H9 (cell line): ENCODE data around the gene FAM151A. TPM values are rescaled to one million over a fixed set of nuclear protein-coding genes. Genes with fewer than 3 reads are reported as not detected.

Source experiments
- DNase-seq: peaks from one replicate; pipeline ENCODE4 v3.0.0-alpha.2; 2017
- H2AFZ ChIP-seq: one replicate; pipeline ENCODE4 v1.6.1; 2013; ENCODE audit warnings: mild to moderate bottlenecking, low read length, control low read depth, moderate library complexity
- H2AK5ac ChIP-seq: 2 replicates; pipeline ENCODE4 v1.6.1; 2013; ENCODE audit warnings: low read length, control low read depth, mixed read lengths; ENCODE audit not compliant: insufficient read length
- H2BK120ac ChIP-seq: one replicate; pipeline ENCODE4 v1.6.1; 2013; ENCODE audit warnings: low read depth, mild to moderate bottlenecking, low read length, control low read depth, inconsistent platforms; ENCODE audit not compliant: poor library complexity, severe bottlenecking
- H2BK12ac ChIP-seq: 2 replicates; pipeline ENCODE4 v1.6.1; 2013; ENCODE audit warnings: low read length, control low read depth, mixed read lengths, low read depth; ENCODE audit not compliant: insufficient read length
- H2BK15ac ChIP-seq: 2 replicates; pipeline ENCODE4 v1.6.1; 2013; ENCODE audit warnings: low read depth, low read length, control low read depth
- H2BK20ac ChIP-seq: one replicate; pipeline ENCODE4 v1.6.1; 2013; ENCODE audit warnings: low read depth, mild to moderate bottlenecking, low read length, control low read depth, inconsistent platforms; ENCODE audit not compliant: poor library complexity, severe bottlenecking
- H2BK5ac ChIP-seq: 2 replicates; pipeline ENCODE4 v1.6.1; 2013; ENCODE audit warnings: low read length, control low read depth, mixed read lengths; ENCODE audit not compliant: insufficient read length
- H3K14ac ChIP-seq: 2 replicates; pipeline ENCODE4 v1.6.1; 2013; ENCODE audit warnings: low read length, control low read depth; ENCODE audit not compliant: insufficient read depth
- H3K18ac ChIP-seq: 2 replicates; pipeline ENCODE4 v1.6.1; 2013; ENCODE audit warnings: low read depth, mild to moderate bottlenecking, mixed read lengths, low read length, control low read depth; ENCODE audit not compliant: insufficient read length
- H3K23ac ChIP-seq: 2 replicates; pipeline ENCODE4 v1.6.1; 2013; ENCODE audit warnings: low read length, control low read depth, mixed read lengths, low read depth; ENCODE audit not compliant: insufficient read length
- H3K23me2 ChIP-seq: 2 replicates; pipeline ENCODE4 v1.6.1; 2013; ENCODE audit warnings: low read depth, mild to moderate bottlenecking, mixed read lengths, low read length, control low read depth; ENCODE audit not compliant: insufficient read length, poor library complexity, severe bottlenecking
- H3K27ac ChIP-seq: 2 replicates; pipeline ENCODE4 v1.5.1; 2013; ENCODE audit warnings: low read length, control low read depth, mixed read lengths, low read depth; ENCODE audit not compliant: insufficient read length
- H3K27me3 ChIP-seq: 2 replicates; pipeline ENCODE4 v1.6.1; 2013; ENCODE audit warnings: low read length, control low read depth, inconsistent platforms; ENCODE audit not compliant: insufficient read depth
- H3K4ac ChIP-seq: 2 replicates; pipeline ENCODE4 v1.6.1; 2013; ENCODE audit warnings: low read depth, mild to moderate bottlenecking, control low read depth, inconsistent platforms, low read length, moderate library complexity
- H3K4me1 ChIP-seq: 2 replicates; pipeline ENCODE4 v1.6.1; 2013; ENCODE audit warnings: low read length, control low read depth, inconsistent platforms; ENCODE audit not compliant: insufficient read depth
- H3K4me2 ChIP-seq: 2 replicates; pipeline ENCODE4 v1.6.1; 2013; ENCODE audit warnings: low read length, control low read depth, mixed read lengths; ENCODE audit not compliant: insufficient read length, insufficient read depth
- H3K56ac ChIP-seq: 2 replicates; pipeline ENCODE4 v1.6.1; 2013; ENCODE audit warnings: low read depth, mild to moderate bottlenecking, mixed read lengths, low read length, control low read depth; ENCODE audit not compliant: insufficient read length
- H3K79me1 ChIP-seq: 2 replicates; pipeline ENCODE4 v1.6.1; 2013; ENCODE audit warnings: low read depth, mild to moderate bottlenecking, moderate library complexity, low read length, control low read depth, inconsistent platforms; ENCODE audit not compliant: insufficient read depth, poor library complexity, severe bottlenecking
- H3K79me2 ChIP-seq: 2 replicates; pipeline ENCODE4 v1.6.1; 2013; ENCODE audit warnings: low read length, control low read depth, inconsistent platforms; ENCODE audit not compliant: insufficient read depth
- H3K9ac ChIP-seq: 2 replicates; pipeline ENCODE4 v1.6.1; 2013; ENCODE audit warnings: low read length, control low read depth, mixed read lengths; ENCODE audit not compliant: insufficient read length; ENCODE audit errors: extremely low read depth
- H3K9me3 ChIP-seq: one replicate; pipeline ENCODE4 v1.6.1; 2013; ENCODE audit warnings: low read depth, low read length, inconsistent platforms; ENCODE audit not compliant: control insufficient read depth
- H3T11ph ChIP-seq: one replicate; pipeline ENCODE4 v1.6.1; 2013; ENCODE audit warnings: mild to moderate bottlenecking, low read length, control low read depth, inconsistent platforms
- H4K20me1 ChIP-seq: one replicate; pipeline ENCODE4 v1.6.1; 2013; ENCODE audit not compliant: control insufficient read depth, insufficient read length, insufficient read depth
- H4K5ac ChIP-seq: 2 replicates; pipeline ENCODE4 v1.6.1; 2013; ENCODE audit warnings: low read depth, mild to moderate bottlenecking, mixed read lengths, low read length, control low read depth; ENCODE audit not compliant: insufficient read length
- H4K8ac ChIP-seq: replicated peaks from 2 replicates; pipeline ENCODE4 v1.6.1; 2013; ENCODE audit warnings: low read length, control low read depth, mixed read lengths, low read depth; ENCODE audit not compliant: insufficient read length
- H4K91ac ChIP-seq: 2 replicates; pipeline ENCODE4 v1.6.1; 2013; ENCODE audit warnings: low read depth, mild to moderate bottlenecking, moderate library complexity, mixed read lengths, low read length, control low read depth; ENCODE audit not compliant: insufficient read length
- H3K27ac Mint-ChIP-seq, 3 experiments: 2 replicates in 2 of 3; 3 replicates in 1 of 3; pipeline ENCODE4 v1.8.0; 2020 to 2021; ENCODE audit warnings: mixed read lengths in 3 of 3, mild to moderate bottlenecking in 1 of 3, moderate library complexity in 1 of 3
- H3K27me3 Mint-ChIP-seq: 2 replicates; pipeline ENCODE4 v1.8.0; 2021; ENCODE audit warnings: low read depth, mild to moderate bottlenecking, moderate library complexity, mixed read lengths
- H3K36me3 Mint-ChIP-seq, 3 experiments: 2 replicates in 2 of 3; 3 replicates in 1 of 3; pipeline ENCODE4 v1.8.0; 2020 to 2021; ENCODE audit warnings: low read depth in 3 of 3, mixed read lengths in 3 of 3; ENCODE audit not compliant: insufficient read depth in 1 of 3
- H3K4me1 Mint-ChIP-seq, 2 experiments: 2 replicates each; pipeline ENCODE4 v1.8.0; 2020; ENCODE audit warnings: mixed read lengths in 2 of 2
- H3K4me3 Mint-ChIP-seq, 2 experiments: 2 replicates in 1 of 2; 3 replicates in 1 of 2; pipeline ENCODE4 v1.8.0; 2020 to 2021; ENCODE audit warnings: mild to moderate bottlenecking in 2 of 2, mixed read lengths in 2 of 2, moderate library complexity in 1 of 2
- H3K9me3 Mint-ChIP-seq, 2 experiments: 2 replicates in 1 of 2; 3 replicates in 1 of 2; pipeline ENCODE4 v1.8.0; 2020; ENCODE audit warnings: mild to moderate bottlenecking in 2 of 2, mixed read lengths in 2 of 2, moderate library complexity in 1 of 2
- CTCF ChIP-seq: fragments of 200-600 bp; sonication (generic); conservative IDR thresholded peaks from 3 replicates; pipeline ENCODE4 v1.8.0; 2021; ENCODE audit warnings: antibody characterized with exemption, mild to moderate bottlenecking
- WGBS: extraction: QIAGEN DNeasy Blood & Tissue Kit; methylation state at CpG from one replicate; pipeline ENCODE4 v1.1.7; 2013; ENCODE audit warnings: missing lambda C conversion rate, low lambda C conversion rate, mixed read lengths; ENCODE audit not compliant: insufficient read length; ENCODE audit errors: extremely low coverage; 5-methylcytosine and 5-hydroxymethylcytosine counted together
- total RNA-seq: library from RNA; stranded (reverse); gene quantifications from 2 replicates; pipeline ENCODE4 v1.2.1, GENCODE V29; 2021

FAM151A gene
- total RNA-seq, 1 experiment from 2014 or later, result not detected

GRCh38 chr1:54571803-54572541 is 51.4 kb downstream of the FAM151A start:
- Histone ChIP-seq H3K4ac (no peak overlapping the region), H4K91ac (no peak overlapping the region), H2BK20ac (no peak overlapping the region), H3K79me1 (no peaks in the 10 kb centered on the region), H4K20me1 (no peaks in the 10 kb centered on the region), H3K18ac (no peak overlapping the region), H4K5ac (no peak overlapping the region), H3T11ph (no peak overlapping the region), H2BK12ac (no peak overlapping the region), H3K27me3 (no peaks in the 10 kb centered on the region), H3K4me2 (no peak overlapping the region), H3K9ac (no peak overlapping the region), H2BK15ac (no peak overlapping the region), H2BK120ac (no peak overlapping the region), H3K9me3 (no peaks in the 10 kb centered on the region), H2AFZ (no peak overlapping the region), H2AK5ac (no peak overlapping the region), H4K8ac (no peak overlapping the region), H3K14ac (no peak overlapping the region), H3K79me2 (no peaks in the 10 kb centered on the region), H3K56ac (no peak overlapping the region), H2BK5ac (no peak overlapping the region), H3K4me1 (peaks cover 18% of the 10 kb centered on the region; the same call in 1 of the 2 replicates), H3K23ac (no peak overlapping the region), H3K23me2 (no peaks in the 10 kb centered on the region), H3K27ac (no peak overlapping the region)
- Mint-ChIP-seq H3K36me3 (no peaks in the 10 kb centered on the region), H3K27ac (peak overlapping the region; percentile 72 to 83 (median 82); a peak in 6 of 7 replicates), H3K9me3 (no peaks in the 10 kb centered on the region), H3K4me3 (peak overlapping the region in 1 of 2 experiments; percentile 57; a peak in 2 of 5 replicates), H3K4me1 (peaks cover 48 to 61% of the 10 kb centered on the region in 2 experiments), H3K27me3 (no peaks in the 10 kb centered on the region)
- no peak; the same call in 1 of the 3 replicates for TF ChIP-seq CTCF
- DNase-seq, result peak; percentile 80
- WGBS, result no CpG with 5 or more reads among the region's 8 CpGs
